HG02938 (cell line): Measurements from ENCODE around the gene CCDC185.

ENCODE experiments used
- ATAC-seq: cut with Tn5 transposase; IDR thresholded peaks from one replicate; pipeline ENCODE4 v1.9.1; 2021; ENCODE audit warnings: mild to moderate bottlenecking, moderate library complexity; ENCODE audit not compliant: unreplicated experiment

Gene CCDC185

DNA sequence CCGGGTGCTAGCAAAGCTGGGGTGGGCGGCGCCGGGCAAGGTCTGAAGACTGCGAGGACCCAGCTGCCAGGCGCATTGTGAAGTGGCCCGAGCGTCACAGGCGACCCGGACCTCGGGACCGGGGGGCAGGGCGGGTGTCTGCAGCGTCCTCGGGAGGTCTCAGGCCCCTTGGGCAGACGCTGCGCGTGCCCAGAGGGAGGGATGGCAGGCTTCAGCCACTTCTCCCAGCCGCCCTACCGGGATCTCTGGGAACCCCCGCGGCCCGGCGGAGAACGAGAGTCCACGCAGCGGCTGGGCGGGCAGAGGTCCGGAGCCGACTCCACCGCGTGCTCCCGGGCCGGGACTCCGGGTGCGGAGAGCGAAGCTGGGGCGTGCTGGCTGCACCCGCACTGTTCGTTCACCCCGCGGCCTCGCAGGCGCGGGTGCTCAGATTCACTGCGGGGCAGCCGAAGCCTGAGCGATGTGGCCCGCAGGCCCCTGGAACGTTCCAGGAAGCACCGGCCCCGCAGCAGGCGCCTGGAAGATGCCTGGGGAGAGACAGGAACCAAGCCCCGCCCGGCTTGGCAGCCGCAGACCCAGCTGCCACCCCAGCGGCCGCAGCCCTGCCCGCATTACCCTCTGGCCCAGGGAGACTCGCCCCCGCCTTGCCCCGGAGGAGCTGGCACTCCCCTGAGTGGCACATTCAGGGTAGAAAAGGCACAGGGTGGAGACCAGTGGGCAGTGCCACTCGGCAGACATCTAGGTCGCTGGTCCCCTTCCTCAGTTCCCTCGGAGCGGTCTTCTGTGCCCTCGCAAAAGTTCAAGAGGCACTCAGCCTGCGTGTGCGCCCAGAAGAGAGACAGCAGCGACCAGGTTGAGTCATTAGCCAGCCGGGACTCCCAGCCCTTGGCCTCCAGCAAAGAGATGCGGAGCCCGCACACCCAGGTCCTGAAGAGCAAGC lies at the start of gene CCDC185:
Gene CCDC185 (plus strand): TSS at position 141 of the 940 bp plus-strand sequence. CDS start 61 bp downstream, at position 202.
- ATAC-seq: no peak

DNA sequence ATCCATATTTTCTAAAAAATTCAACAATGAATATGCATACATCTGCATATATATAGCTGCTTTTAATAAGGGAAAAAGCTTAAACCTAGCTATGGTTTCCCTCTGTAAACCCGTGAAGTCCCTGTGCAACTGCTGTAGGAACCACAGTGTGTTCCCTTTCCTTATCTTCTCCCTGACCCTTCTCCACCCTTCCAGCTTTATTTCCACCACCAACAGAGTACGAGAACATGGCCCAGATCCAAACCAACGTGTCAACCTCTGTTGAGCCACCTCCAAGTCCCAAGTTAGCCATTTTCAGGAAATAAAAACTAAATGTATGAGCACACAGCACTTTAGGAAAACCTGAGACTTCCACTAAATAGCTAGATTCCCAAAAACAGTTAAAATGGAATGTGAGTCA lies 49.5 kb upstream of the CCDC185 start:
- no peak for ATAC-seq

- no peak for ATAC-seq
These were observed 48.7 kb upstream of the CCDC185 start for GRCh38 chr1:223344491-223344890.

- ATAC-seq: no peak
These were observed 47.5 kb upstream of the CCDC185 start for GRCh38 chr1:223345720-223346119.

- no peak for ATAC-seq
These were observed 46.9 kb upstream of the CCDC185 start for GRCh38 chr1:223346311-223346710.

GRCh38 chr1:223347583-223347982 lies 45.6 kb upstream of the CCDC185 start:
- no peak for ATAC-seq

DNA sequence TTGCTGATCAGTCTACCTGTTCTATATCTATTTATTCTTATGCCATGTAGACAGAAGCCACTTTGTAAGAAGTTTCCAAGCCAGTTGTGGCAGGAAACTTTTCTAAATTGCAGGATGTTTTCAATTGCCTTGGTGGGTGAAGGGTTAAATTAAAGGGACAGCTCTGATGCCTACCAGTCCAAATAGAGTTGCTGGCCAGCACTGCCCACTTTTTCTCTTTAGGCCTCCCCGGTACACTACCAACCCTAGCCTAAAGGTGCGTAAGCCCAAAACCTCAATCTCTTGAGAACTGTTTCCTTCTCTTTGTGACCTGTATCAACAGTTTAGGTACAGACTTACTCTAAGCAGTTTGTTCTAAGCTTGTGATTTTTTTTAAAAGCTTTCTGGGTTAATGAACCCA lies 44.8 kb upstream of the CCDC185 start:
- no peak for ATAC-seq

DNA sequence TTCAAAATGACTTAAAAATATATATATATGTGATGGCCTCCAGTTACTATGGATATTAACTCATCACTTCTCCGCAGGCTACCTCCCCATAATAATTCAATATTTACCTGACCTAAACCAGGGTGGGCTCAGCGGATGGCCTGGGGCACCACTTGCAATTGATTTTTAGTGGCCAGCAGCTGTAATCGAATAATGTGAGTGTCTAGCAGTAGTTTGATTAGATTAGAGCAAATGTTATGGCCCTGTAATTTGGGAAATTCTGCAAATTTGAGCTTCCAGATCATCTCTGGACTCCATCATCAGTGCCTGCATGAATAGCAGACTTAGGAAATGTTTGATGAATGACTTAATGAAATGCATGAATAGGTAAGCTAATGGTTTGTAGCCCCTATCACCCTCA lies 44.0 kb upstream of the CCDC185 start:
- ATAC-seq: no peak

GRCh38 chr1:223350361-223350908 lies 42.8 kb upstream of the CCDC185 start:
- no peak for ATAC-seq

- no peak for ATAC-seq
These were observed 40.3 kb upstream of the CCDC185 start for GRCh38 chr1:223352944-223353343.

DNA sequence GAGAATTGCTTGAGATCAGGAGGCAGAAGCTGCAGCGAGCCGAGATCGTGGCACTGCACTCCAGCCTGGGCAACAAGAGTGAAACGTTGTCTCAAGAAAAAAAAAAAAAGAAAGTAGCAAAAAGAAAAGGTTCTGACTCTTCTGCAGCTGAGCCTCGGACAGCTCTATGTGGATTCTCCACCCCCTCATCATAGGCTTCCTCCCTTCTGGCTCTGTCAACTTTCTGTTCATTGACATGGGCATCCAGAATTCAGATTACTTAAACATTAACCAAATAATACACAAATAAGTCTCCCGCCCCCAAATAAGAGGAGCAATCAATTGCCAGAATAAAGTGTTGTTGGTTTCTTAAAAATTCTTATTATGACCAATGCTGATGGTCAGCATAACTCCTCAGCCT lies 39.3 kb upstream of the CCDC185 start:
- no peak for ATAC-seq

- ATAC-seq: no peak
These were observed 37.5 kb upstream of the CCDC185 start for GRCh38 chr1:223355699-223356098.

DNA sequence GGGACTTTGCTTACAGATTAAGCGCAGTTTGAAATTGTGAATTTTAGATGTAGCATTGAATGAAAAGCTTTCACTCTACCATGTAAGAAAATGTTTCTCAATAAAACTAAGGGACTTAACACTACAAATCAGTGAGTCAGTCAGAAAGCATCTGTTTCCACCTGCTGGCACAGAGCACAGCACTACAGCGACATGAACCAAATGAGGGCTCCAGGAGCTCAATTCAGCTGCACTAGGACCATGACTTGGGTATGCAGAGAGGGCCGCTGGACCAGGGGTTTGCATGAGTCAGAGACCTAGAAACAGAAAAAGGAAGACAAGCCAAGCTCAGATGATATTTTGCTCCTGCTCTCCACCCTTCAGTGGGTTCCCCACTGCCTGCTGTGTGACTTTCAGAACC lies 34.4 kb upstream of the CCDC185 start:
- ATAC-seq: no peak

DNA sequence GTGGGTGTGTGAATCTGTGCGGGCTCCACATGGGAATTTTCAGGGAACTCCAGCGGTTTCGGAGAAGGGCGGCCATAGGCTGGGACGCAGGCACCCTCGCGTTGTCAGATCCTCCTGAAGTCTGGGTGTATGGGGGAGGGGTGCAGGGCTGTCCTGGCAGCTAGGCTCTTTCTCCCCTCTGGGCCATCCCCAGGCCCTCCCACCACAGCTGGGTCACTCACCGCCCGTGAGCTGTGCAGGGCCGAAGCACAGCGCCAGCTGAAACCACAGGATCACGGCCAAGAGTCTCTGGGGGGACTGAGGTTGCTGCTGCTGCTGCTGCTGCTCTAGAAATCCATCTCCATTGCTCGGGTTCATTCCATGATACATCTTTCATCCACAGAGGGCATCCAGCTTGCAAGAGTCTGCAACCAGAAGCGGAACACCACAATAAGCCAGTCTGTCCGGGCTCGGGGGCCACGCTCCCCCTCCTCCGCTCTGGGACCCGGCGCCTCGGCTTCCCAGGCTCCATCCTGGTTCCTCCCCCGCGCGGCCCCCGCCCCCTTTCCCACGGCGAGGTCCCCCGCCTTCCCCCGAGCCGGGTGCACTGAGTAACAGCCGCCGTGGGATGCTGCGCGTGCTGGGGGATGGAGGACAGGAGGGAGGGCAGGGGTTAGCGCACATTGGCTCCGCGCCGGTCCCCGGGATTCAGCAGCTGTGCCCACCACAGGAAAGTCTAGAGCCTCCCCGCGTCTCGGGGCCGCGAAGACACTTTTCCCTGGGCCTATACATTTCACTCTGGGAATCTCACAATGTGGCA lies 30.0 kb upstream of the CCDC185 start:
- ATAC-seq: no peak

- no peak for ATAC-seq
These were observed 29.1 kb upstream of the CCDC185 start, which contains the start of gene SUSD4 for GRCh38 chr1:223363856-223364684. Gene SUSD4, minus strand, starts transcription at chr1:223364176. Its CDS starts 751 bp downstream, at chr1:223363425.

GRCh38 chr1:223364685-223365382 lies 28.4 kb upstream of the CCDC185 start:
- ATAC-seq: no peak

DNA sequence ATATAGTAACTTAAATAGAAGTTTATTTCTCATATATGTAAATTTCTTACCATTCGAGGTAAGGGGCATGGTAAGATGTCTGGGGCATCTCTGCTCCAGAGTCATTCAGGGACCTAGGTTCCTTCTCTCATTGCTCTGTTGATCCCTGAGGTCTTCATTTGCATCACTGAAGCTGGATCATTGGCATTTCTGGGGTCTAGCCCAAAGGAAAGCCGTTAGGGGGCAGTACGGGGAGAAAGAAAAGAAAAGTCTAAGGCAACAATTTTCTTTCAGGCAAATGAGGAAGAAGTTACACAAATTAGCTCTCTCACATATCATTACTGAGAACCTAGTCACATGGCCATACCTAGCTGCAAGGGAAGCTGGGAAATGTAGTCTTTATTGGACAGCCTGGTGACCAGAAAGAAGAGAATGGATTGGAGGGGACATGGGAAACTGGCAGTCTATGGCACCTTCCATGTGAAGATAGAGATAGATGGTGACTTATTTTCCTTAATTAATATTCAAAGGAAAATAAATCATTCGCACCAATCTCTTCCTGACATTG lies 19.1 kb upstream of the CCDC185 start:
- ATAC-seq: no peak

GRCh38 chr1:223378754-223379153 lies 14.5 kb upstream of the CCDC185 start:
- no peak for ATAC-seq

DNA sequence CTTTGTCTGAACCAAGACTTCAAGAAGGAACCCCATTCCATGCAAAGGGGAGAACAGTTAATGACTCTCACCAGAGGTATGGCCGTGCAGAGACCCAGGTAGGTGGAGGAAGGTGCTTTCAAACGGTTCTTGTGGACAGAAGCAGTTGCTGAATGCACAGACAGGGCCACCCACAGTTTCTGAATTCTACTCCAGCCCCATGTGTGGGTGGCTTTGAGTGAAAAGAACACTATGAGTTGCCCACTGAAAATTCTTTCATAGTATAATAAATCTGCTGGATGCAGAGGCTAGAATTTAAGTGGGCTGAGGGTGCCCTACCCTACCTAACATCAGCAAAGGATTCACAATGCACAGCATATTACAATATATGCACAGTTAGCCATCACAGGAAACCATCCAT lies 7.2 kb upstream of the CCDC185 start:
- ATAC-seq: no peak

DNA sequence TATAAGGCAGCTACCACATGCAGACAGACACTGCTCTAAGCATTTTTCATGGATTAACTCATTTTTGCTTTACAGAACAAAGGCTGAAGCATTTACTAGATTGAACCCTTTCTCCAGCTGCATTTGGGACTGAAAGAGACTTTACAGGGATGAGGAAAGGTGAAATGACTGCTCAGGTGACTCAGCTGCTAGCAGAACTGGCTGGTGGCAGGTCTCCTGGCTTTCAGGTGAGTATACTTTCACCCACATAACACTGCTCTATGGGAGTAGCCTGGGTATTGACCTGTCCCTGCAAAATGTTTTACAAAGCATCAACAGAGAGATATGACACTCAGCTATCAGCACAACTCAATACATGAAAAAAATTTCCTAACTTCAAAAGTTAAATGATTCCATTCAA lies 2.6 kb upstream of the CCDC185 start:
- no peak for ATAC-seq
